T-cell (primary cell): ENCODE data around the gene OR2V2. TPM values are rescaled to one million over a fixed set of nuclear protein-coding genes. Genes with fewer than 3 reads are reported as not detected.
A peak's percentile ranks its signal among the peaks of the same experiment; 100 is the strongest.

Experiments used
- ATAC-seq, 4 experiments: fragments of 200-7000 bp in 3 of 4; fragments of 150-1000 bp in 1 of 4; cut with Tn5 transposase; replicated peaks in 1 of 4; 1 replicate in 3 of 4; 2 replicates in 1 of 4; pipeline ENCODE4 v1.10.0; 2021; ENCODE audit warnings: moderate library complexity in 3 of 4, mild to moderate bottlenecking in 2 of 4, moderate number of reproducible peaks in 1 of 4
- CTCF ChIA-PET, 2 donors: fragments of 300-600 bp; sonication (Branson Sonifier 250); formaldehyde crosslinking; loops; one replicate each; lab custom pipeline; 2022; ENCODE audit warnings: antibody characterized with exemption in 2 of 2; lab: Charles Lee
- POLR2A ChIA-PET, 2 donors: fragments of 300-600 bp; sonication (Branson Sonifier 250); formaldehyde crosslinking; loops; one replicate each; lab custom pipeline; 2022; ENCODE audit warnings: antibody characterized with exemption in 2 of 2; lab: Charles Lee
- DNase-seq, 35 experiments: peaks; one replicate each; pipeline versions ENCODE4 v3.0.0 to v3.0.0-alpha.2; 2013 to 2023
- H3K27ac ChIP-seq: one replicate; pipeline ENCODE4 v1.5.1; 2013; ENCODE audit warnings: low read length
- H3K27me3 ChIP-seq, 2 experiments: replicated peaks in 1 of 2; 1 replicate in 1 of 2; 2 replicates in 1 of 2; pipeline versions ENCODE4 v1.6.1 to v1.7.0; 2013; ENCODE audit warnings: low read length in 1 of 2, mixed read lengths in 1 of 2; ENCODE audit not compliant: control insufficient read depth in 2 of 2, insufficient read depth in 2 of 2; ENCODE audit errors: extremely low read depth in 1 of 2
- H3K36me3 ChIP-seq, 2 donors: 1 replicate in 1 of 2; 2 replicates in 1 of 2; pipeline versions ENCODE4 v1.6.1 to v1.7.0; 2013; ENCODE audit warnings: low read length in 1 of 2; ENCODE audit not compliant: control insufficient read depth in 2 of 2, insufficient read depth in 1 of 2; ENCODE audit errors: extremely low read depth in 1 of 2
- H3K4me1 ChIP-seq, 2 experiments: 1 replicate in 1 of 2; 2 replicates in 1 of 2; pipeline versions ENCODE4 v1.6.1 to v1.7.0; 2013; ENCODE audit warnings: low read length in 2 of 2, mixed read lengths in 1 of 2; ENCODE audit not compliant: insufficient read depth in 2 of 2, control insufficient read depth in 1 of 2; ENCODE audit errors: extremely low read depth in 1 of 2
- H3K4me3 ChIP-seq, 2 donors: 1 replicate in 1 of 2; 2 replicates in 1 of 2; pipeline versions ENCODE4 v1.5.1 to v1.7.0; 2013; ENCODE audit warnings: mild to moderate bottlenecking in 2 of 2, low read length in 1 of 2, moderate library complexity in 1 of 2; ENCODE audit not compliant: control insufficient read depth in 1 of 2; ENCODE audit errors: extremely low read depth in 1 of 2
- H3K9me3 ChIP-seq: 2 replicates; pipeline ENCODE4 v1.7.0; 2013
- H3K27ac Mint-ChIP-seq, 2 donors: one replicate each; pipeline ENCODE4 v1.8.0; 2020 to 2021; ENCODE audit warnings: mild to moderate bottlenecking in 2 of 2, mixed read lengths in 2 of 2
- H3K27me3 Mint-ChIP-seq, 2 donors: one replicate each; pipeline ENCODE4 v1.8.0; 2021 to 2022; ENCODE audit warnings: mixed read lengths in 2 of 2
- H3K36me3 Mint-ChIP-seq: one replicate; pipeline ENCODE4 v1.8.0; 2021; ENCODE audit warnings: mixed read lengths
- H3K4me1 Mint-ChIP-seq, 3 donors: one replicate each; pipeline ENCODE4 v1.8.0; 2020 to 2022; ENCODE audit warnings: mixed read lengths in 3 of 3, mild to moderate bottlenecking in 1 of 3
- H3K4me3 Mint-ChIP-seq, 3 donors: one replicate each; pipeline ENCODE4 v1.8.0; 2020 to 2022; ENCODE audit warnings: mild to moderate bottlenecking in 3 of 3, mixed read lengths in 3 of 3, moderate library complexity in 3 of 3
- H3K9me3 Mint-ChIP-seq, 3 donors: one replicate each; pipeline ENCODE4 v1.8.0; 2020 to 2022; ENCODE audit warnings: mixed read lengths in 3 of 3
- WGBS: methylation state at CpG from one replicate; pipeline ENCODE4 v1.1.5; 2013; ENCODE audit warnings: missing lambda C conversion rate; ENCODE audit not compliant: insufficient coverage; 5-methylcytosine and 5-hydroxymethylcytosine counted together
- total RNA-seq, 35 experiments: library from RNA in 6 of 35; stranded (reverse) in 6 of 35; fragments of 120-200 nt in 1 of 35; gene quantifications; one replicate each; pipeline versions ENCODE4 v1.2.1 to v1.2.4 and lab custom pipeline; 2013 to 2026

OR2V2 gene
- total RNA-seq, 5 donors from 2014 or later (not counting 1 experiment from before 2014, with no cell fraction given): not detected

DNA sequence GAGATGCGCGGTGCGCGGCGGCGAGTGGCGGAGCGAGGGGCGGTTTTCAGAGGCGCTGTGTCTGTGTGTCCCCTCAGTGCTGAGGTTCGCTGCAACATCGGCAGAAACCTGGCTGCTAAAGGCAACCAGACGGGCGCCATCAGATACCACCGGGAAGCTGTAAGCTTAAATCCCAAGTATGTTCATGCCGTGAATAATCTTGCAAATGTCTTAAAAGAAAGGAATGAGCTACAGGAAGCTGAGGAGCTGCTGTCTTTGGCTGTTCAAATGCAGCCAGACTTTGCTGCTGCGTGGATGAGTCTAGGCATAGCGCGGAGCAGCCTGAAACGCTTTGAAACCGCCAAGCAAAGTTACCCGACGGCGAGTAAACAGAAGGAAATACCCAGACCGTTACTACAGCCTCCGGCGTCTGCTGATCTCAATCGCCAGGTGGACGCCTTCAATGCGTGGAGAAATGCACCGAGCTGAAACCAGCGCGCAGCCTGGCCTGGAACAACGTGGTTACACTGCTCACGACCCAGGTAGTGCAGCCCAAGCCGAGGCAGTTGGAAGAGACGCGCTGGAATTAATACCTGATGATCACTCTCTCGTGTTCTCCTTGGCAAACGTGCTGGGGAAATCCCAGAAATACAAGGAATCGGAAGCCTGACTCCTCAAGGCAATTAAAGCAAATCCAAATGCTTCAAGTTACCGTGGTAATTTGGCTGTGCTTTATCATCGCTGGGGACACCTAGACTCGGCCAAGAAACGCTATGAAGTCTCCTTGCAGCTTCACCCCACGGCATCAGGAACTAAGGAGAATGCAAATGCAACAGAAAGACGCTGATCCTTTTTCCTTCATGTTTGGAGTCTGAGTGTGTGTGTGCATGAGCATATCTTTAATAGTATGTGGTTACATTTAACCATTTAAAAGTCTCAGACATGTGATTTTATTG, 32.3 kb upstream of the OR2V2 start:
- Histone ChIP-seq H3K27ac (no peak overlapping the region), H3K4me1 (peaks cover 0 to 5% of the 10 kb centered on the region in 2 experiments), H3K27me3 (peaks cover 15 to 73% of the 10 kb centered on the region in 2 experiments), H3K9me3 (no peaks in the 10 kb centered on the region), H3K4me3 (no peak overlapping the region), H3K36me3 (no peaks in the 10 kb centered on the region)
- no peak overlapping the region for H3K27ac Mint-ChIP-seq
- peak overlapping the region in 1 of 3 donors; percentile 37 for H3K4me3 Mint-ChIP-seq
- POLR2A ChIA-PET: no interaction called here
- peaks cover 1 to 14% (median 7%) of the 10 kb centered on the region in 3 donors for H3K4me1 Mint-ChIP-seq
- DNase-seq (no peak), ATAC-seq (peak in 1 of 4 experiments; percentile 49)
- peaks cover 81 to 86% of the 10 kb centered on the region in 2 donors for H3K27me3 Mint-ChIP-seq
- peaks cover 0 to 2% (median 0%) of the 10 kb centered on the region in 3 donors for H3K9me3 Mint-ChIP-seq
- no peaks in the 10 kb centered on the region for H3K36me3 Mint-ChIP-seq
- WGBS: 20% methylated on average over 44 of the region's 47 CpGs
- CTCF ChIA-PET: interaction anchor here in 1 of 2 donors (0.6 kb wide), 1 partner anchor 57 kb away, joined by 5 read pairs; no protein-coding TSS in a partner anchor

DNA sequence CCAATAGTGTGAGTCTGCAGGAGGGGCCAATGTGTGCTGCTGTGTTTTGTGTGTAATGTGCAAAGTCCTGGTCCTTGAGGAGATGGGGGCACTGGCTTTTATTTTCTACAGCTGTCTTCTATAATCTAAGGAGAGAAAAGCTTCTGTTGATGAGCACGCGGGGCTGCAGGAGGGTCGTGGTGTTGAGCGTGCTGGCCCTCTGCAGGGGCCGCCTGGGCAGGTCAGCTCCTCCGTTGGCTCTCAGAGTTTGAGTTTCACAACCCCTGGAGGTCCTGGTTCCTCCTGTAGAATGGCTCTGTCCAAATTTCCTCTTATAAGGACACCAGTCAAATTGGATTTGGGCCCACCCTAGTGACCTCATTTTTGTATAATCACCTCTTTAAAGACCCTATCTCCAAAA, 29.0 kb upstream of the OR2V2 start:
- ATAC-seq (no peak), DNase-seq (no peak)
- 81% methylated on average over 6 of the region's 6 CpGs for WGBS
- ChIA-PET CTCF (interaction anchor here in 1 of 2 donors (0.6 kb wide), 1 partner anchor 52 kb away, joined by 3 read pairs; no protein-coding TSS in a partner anchor), POLR2A (no interaction called here)
- H3K27me3 Mint-ChIP-seq: peaks cover 84 to 89% of the 10 kb centered on the region in 2 donors
- H3K4me3 ChIP-seq: no peak overlapping the region
- no peak overlapping the region for H3K27ac ChIP-seq
- H3K4me3 Mint-ChIP-seq: no peak overlapping the region
- peaks cover 0 to 5% of the 10 kb centered on the region in 2 experiments for H3K4me1 ChIP-seq
- no peaks in the 10 kb centered on the region for H3K36me3 ChIP-seq
- H3K27ac Mint-ChIP-seq: no peak overlapping the region
- peaks cover 0 to 2% (median 0%) of the 10 kb centered on the region in 3 donors for H3K9me3 Mint-ChIP-seq
- no peaks in the 10 kb centered on the region for H3K9me3 ChIP-seq
- H3K27me3 ChIP-seq: peaks cover 22 to 68% of the 10 kb centered on the region in 2 experiments
- H3K4me1 Mint-ChIP-seq: peaks cover 1 to 14% (median 7%) of the 10 kb centered on the region in 3 donors
- H3K36me3 Mint-ChIP-seq: no peaks in the 10 kb centered on the region

DNA sequence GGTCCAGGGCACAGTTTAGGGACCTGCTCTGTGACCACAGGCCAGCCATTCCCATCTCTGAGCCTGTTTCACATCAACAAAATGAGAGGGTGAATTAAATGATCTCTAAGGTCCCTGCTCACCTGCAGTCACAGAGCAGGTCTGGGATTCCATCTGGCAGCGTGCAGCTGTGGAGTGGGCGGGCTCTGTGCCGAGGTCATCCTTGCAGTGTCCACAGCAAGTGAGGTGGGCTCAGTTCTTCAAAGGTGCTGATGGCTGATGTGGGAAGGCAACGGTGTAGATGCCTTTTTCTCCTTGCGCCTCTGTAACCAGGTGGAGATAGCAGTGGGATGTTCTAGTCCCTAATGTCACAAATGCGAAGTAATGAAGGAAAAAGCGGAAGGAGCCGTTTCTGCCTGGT, 28.3 kb upstream of the OR2V2 start:
- DNase-seq (no peak), ATAC-seq (no peak)
- peaks cover 1 to 14% (median 7%) of the 10 kb centered on the region in 3 donors for H3K4me1 Mint-ChIP-seq
- H3K27me3 ChIP-seq: peaks cover 23 to 65% of the 10 kb centered on the region in 2 experiments
- ChIA-PET CTCF (no interaction called here), POLR2A (no interaction called here)
- H3K9me3 Mint-ChIP-seq: no peaks in the 10 kb centered on the region
- no peaks in the 10 kb centered on the region for H3K36me3 ChIP-seq
- no peaks in the 10 kb centered on the region for H3K36me3 Mint-ChIP-seq
- H3K27ac ChIP-seq: no peak overlapping the region
- H3K4me1 ChIP-seq: peaks cover 0 to 5% of the 10 kb centered on the region in 2 experiments
- H3K27me3 Mint-ChIP-seq: peaks cover 81 to 89% of the 10 kb centered on the region in 2 donors
- H3K27ac Mint-ChIP-seq: no peak overlapping the region
- no peak overlapping the region for H3K4me3 ChIP-seq
- H3K4me3 Mint-ChIP-seq: no peak overlapping the region
- no peaks in the 10 kb centered on the region for H3K9me3 ChIP-seq
- WGBS: 92% methylated on average over 2 of the region's 8 CpGs

DNA sequence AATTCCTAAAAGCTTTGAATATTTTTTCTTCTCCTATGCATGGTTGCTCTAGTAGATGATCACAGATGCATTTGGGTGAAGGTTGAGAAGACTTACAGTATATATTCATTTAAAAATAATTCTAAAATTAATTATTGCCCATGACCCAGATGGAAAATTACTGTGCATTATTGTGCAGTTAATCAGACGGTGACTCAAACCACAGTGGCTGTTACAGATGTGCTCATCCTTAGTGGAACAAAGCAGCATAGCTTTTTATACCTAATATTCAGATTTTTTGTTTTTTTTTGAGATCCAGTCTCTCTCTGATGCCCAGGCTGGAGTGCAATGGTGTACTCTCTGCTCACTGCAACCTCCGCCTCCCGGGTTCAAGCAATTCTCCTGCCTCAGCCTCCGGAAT, 27.1 kb upstream of the OR2V2 start:
- Mint-ChIP-seq H3K4me3 (no peak overlapping the region), H3K36me3 (no peaks in the 10 kb centered on the region), H3K27ac (no peak overlapping the region), H3K27me3 (peaks cover 75 to 89% of the 10 kb centered on the region in 2 donors), H3K4me1 (peaks cover 1 to 5% (median 3%) of the 10 kb centered on the region in 3 donors), H3K9me3 (no peaks in the 10 kb centered on the region)
- H3K4me3 ChIP-seq: no peak overlapping the region
- no peak for ATAC-seq
- 78% methylated on average over 4 of the region's 4 CpGs for WGBS
- H3K27me3 ChIP-seq: peaks cover 17 to 57% of the 10 kb centered on the region in 2 experiments
- H3K36me3 ChIP-seq: no peaks in the 10 kb centered on the region
- CTCF ChIA-PET: no interaction called here
- H3K9me3 ChIP-seq: no peaks in the 10 kb centered on the region
- peaks cover 0 to 1% of the 10 kb centered on the region in 2 experiments for H3K4me1 ChIP-seq
- POLR2A ChIA-PET: no interaction called here
- no peak overlapping the region for H3K27ac ChIP-seq
- DNase-seq: no peak

DNA sequence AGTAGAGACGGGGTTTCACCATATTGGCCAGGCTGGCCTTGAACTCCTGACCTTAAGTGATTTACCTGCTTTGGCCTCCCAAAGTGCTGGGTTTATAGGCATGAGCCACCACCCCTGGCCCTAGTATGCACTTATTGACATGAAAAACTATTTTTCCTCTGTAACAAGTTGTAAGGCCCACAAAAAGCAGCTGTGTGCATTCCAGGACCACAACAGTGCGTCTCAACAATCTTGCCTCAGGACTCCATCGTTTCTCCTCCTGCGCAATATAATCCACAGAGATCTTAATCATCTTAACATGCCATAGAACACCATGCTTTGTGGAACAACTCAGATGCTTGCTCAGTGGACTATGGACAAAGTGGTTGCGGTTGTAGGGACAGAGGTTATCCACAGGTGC, 26.6 kb upstream of the OR2V2 start:
- Mint-ChIP-seq H3K27me3 (peaks cover 74 to 88% of the 10 kb centered on the region in 2 donors), H3K4me1 (peaks cover 0 to under 1% (median 0%) of the 10 kb centered on the region in 3 donors), H3K9me3 (no peaks in the 10 kb centered on the region), H3K36me3 (no peaks in the 10 kb centered on the region), H3K4me3 (no peak overlapping the region), H3K27ac (no peak overlapping the region)
- ATAC-seq: no peak
- Histone ChIP-seq H3K27me3 (peaks cover 15 to 57% of the 10 kb centered on the region in 2 experiments), H3K9me3 (no peaks in the 10 kb centered on the region), H3K4me1 (no peaks in the 10 kb centered on the region), H3K27ac (no peak overlapping the region), H3K36me3 (no peaks in the 10 kb centered on the region), H3K4me3 (no peak overlapping the region)
- no peak for DNase-seq
- WGBS: 63% methylated on average over 3 of the region's 5 CpGs
- POLR2A ChIA-PET: no interaction called here
- CTCF ChIA-PET: no interaction called here

DNA sequence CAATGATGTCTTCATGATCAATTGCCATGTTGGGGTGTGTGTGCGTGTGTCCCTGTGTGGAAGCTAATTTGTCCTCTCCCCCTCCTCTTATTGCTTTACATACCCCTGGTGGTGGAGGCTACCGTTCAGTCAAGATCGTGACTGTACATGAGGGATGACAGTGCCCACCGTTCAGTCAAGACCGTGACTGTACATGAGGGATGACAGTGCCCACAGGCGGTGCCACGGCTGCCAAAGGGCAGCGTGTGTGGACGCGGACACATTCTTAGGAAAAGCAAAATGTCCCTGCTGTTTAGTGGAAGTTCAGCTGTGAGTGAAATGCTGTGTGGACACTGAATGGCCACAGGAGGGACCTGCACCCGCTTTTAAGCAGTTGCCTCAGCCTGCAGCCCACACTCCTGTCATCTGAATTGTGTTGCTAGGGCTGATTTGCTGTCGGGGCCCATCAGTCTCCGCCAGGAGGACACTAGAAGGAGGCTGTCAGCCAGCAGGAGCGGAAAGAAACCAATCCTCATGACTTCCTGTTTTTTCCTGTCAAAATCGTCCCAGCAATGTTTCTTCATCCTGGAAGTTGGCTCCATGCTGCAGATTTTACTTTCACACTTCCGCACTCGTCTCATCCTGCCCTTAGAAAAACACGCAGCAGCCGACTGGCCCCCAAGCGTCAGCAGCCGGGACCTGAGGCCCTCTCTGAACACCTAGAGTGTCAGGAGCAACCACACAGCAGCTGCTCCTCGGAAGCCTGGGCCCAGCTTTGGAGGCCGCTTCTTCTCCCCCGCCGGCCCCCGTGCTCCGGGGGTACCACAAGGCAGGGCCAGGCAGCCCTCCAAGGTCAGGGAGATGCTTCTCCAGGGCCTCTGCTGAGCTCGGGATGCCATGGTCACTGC, 25.5 kb upstream of the OR2V2 start:
- no peak overlapping the region for H3K4me3 Mint-ChIP-seq
- ATAC-seq (no peak), DNase-seq (no peak)
- no peaks in the 10 kb centered on the region for H3K9me3 ChIP-seq
- H3K4me1 ChIP-seq: no peaks in the 10 kb centered on the region
- no peaks in the 10 kb centered on the region for H3K9me3 Mint-ChIP-seq
- H3K27me3 Mint-ChIP-seq: peaks cover 70 to 84% of the 10 kb centered on the region in 2 donors
- POLR2A ChIA-PET: no interaction called here
- H3K36me3 Mint-ChIP-seq: no peaks in the 10 kb centered on the region
- CTCF ChIA-PET: no interaction called here
- WGBS: 53% methylated on average over 26 of the region's 28 CpGs
- no peak overlapping the region for H3K4me3 ChIP-seq
- H3K36me3 ChIP-seq: no peaks in the 10 kb centered on the region
- peak overlapping the region in 1 of 2 donors; percentile 21 for H3K27ac Mint-ChIP-seq
- H3K4me1 Mint-ChIP-seq: no peaks in the 10 kb centered on the region
- no peak overlapping the region for H3K27ac ChIP-seq
- H3K27me3 ChIP-seq: peaks cover 15 to 60% of the 10 kb centered on the region in 2 experiments
